Dermis blood vessel endothelial cell (primary cell): Measurements from ENCODE around the gene ZNRF2. TPM values are rescaled to one million over a fixed set of nuclear protein-coding genes. Genes with fewer than 3 reads are reported as not detected.

Experiments used
- DNase-seq: peaks from one replicate; pipeline ENCODE4 v3.0.0; 2010
- total RNA-seq: library from RNA; depleted of rRNA; stranded (reverse); fragments of >200 nt; gene quantifications from 2 replicates; pipeline ENCODE4 v1.2.3, GENCODE V29; 2014

ZNRF2 gene
- total RNA-seq, 1 donor from 2014 or later = 13.4 TPM

DNA sequence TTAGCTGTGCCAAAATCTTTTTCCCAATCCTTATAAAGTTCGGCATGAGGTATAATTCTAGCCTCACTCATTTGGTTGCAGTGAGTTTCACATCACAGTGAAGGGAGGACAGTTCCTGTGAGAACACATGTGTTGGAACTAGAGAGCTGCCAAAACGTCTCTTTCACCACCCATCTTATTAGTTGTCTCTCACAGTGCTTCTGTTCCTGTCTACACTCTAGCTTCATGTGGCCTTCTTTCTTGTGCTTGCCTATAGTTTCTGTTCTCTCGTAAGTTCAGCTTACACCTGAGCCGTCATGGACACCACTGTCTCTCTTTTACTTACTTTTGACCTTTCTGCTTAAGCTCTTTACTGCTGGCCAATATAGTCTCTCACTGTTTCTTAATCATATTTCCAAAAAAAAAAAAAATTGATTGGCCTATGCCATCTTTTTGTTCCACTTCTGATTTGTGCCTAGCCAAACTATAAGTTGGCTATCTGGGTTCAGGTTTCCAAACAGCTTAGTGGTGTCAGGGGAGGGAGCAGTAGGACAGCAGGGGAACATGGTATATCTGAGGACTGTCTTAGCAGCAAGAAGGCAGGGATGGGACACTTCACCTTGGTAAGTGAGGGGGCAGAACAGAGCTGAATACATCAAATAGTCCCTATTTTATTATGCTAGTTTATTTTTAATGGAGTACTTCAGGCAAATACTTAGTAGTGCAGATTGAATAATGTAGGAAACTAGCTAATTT, 38.0 kb downstream of the ZNRF2 start:
- no peak for DNase-seq

DNA sequence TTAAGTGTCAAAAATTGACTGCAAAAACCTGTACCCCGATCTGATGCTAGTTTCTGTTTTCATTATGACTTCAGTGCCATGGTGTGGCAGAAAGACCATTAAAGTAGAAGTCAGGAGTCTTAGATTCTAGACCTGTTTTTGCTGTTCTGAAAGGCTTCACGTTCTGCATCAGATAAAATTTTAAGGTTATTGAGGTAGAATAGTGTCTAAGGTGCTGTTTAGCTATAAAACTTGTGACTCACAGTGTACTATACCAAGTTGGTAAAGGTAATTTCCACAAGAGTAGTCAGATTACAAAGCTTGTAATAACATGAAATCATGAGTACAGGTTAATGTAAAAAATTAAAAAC, 38.6 kb downstream of the ZNRF2 start:
- no peak for DNase-seq

DNA sequence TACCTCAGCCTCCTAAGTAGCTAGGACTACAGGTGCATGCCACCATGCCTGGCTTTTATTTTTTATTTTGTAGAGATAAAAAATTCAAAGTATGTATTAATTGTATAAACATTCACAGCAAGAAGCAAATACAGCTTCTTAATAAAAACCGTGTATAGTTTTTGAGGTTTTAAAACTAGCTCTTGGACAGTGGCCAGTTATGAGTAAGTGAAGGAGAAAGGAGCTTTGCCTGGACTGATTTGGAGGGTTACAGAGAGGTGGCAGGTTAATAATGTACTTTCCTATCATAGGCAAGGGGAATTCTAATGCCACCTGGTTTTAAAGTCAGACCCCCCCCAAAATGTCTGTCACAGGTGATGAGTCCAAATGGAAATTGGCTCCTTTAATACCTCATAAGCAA, 43.4 kb downstream of the ZNRF2 start:
- no peak for DNase-seq

DNA sequence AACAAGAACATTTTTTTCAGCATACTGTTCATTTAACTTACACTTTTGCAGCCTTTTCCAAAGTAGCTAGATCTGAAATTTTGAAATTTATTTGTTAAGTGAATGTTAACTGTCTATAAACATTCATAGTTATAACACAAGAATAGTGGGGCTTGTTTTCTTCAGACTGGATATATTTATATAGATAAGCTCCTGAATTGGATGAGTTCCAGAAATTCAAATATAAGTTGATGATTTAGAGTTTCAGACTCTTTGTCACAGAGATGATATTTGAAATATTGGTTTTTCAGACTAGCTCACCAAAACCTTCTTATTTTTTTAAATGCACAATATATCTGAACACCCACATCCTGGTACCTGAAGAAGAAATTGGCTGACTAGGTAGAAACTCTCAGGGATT, 44.0 kb downstream of the ZNRF2 start:
- DNase-seq = no peak

DNA sequence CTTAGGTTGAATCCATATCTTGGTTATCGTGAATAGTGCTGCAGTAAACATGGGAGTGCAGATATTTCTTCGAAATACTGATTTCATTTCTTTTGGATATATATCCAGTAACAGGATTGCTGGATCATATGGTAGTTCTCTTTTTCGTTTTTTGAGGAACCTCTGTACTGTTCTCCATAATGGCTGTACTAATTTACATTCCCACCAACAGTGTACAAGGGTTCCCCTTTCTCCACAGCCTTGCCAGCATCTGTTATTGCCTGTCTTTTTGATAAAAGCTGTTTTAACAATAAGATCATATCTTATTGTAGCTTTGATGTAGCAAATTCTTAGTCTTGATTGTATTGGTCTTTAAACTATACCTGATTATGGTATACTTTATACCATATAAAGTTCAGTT, 45.3 kb downstream of the ZNRF2 start:
- no peak for DNase-seq

DNA sequence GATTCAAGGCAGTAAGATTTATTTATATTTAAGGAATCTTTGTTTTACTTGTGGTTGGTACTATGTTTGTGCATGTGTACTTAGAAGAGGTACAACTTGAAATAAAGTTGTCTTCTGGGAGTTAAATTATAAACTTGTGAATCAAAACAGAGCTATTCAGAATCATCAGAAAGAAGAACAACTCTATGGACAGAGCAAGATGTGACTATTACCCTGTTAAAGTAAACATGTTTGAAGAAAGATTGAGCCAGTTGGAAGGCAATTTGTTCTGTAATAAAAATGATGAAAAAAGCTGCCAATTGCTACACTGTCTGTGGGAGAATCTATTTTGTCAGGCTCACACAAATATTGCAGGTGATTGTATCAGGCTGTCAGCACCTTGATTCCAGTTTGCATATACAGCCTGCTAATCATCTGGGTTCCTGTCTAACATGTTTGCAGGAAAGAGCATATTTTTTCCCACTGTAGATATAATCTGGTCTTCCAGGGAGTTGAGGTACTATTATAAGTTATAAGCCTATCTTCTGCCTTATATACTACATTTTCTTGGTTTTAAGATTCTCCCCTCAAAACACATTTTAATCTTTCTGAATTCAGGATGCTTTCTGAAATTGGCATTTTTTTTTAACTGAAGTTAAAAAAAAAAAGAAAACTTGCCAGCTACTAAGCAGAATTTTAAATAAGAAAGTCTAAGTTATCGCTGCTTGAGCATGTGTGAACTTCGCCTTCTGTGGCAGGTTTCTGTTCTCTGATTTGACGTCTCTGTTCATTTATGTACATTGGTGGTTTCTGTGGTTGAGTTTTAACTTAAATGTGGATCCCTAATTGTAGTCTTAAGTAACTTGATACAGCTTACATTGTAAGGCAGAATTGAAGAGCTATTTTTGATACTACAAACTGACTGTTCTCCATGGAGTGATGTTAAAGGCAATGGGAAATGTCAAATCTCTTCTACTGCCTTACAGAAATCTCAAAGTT, 46.0 kb downstream of the ZNRF2 start:
- DNase-seq = no peak

DNA sequence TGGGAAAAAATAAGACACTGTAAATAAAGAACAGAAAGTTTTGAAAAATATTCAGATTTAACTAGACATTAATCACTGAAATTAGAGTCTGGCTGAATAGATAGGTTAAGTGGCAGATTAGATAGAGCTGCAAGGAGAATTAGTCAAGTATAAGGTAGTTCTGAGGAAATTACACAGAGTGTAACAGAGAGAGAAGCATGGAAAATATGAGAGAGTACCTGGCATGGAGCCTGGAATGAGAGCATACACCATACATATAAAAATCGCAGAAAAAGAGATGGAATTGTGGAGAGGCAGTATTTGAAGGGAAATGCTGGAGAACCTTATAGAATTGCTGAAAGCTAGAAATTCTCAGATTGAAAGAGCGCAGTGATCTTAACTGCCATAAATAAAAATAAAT, 46.9 kb downstream of the ZNRF2 start:
- peak; percentile 50 for DNase-seq

DNA sequence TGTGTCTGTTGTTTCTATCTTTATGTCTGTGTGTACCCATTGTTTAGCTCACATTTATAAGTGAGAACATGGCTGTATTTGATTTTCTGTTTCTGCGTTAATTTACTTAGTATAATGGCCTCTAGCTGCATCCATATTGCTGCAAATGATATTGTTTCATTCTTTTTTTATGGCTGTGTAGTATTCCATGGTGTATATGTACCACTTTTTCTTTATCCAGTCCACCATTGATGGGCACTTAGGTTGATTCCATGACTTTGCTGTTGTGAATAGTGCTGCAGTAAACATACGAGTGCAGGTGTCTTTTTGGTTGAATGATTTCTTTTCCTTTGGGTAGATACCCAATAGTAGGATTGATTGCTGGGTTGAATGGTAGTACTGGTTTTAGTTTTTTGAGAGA, 48.2 kb downstream of the ZNRF2 start:
- no peak for DNase-seq

DNA sequence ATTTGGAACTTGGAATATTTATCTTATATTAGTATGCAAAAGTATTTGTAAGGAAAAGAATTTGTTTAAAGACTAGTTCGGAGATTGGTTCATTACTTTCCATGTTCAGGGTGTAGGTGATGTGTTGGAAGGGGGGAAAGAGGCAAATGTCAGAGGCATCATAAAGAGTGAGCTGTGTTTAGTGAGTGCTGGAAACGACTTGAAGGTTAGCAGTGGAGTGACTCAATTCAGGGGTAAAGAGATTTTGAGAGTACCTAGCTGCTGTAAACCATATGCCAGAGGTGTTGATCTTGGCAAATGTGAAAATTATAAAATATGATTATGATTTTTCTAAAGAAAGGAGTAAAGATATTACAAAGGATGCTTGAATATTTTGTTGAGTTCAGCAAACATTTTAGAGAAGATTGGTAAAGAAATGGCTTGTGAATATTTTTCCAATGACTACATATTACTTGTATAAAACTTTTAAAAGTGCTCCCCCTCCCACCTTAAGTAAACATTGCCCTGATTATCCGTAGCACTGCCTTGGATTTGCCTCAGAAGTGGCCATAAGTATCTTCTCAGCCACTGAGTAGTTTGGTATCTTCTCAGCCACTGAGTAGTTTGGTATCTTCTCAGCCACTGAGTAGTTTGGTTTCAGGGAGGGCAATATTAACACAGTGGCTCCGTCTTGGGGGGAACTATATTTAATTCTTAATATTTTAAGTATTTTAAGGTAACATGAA, 51.5 kb downstream of the ZNRF2 start:
- no peak for DNase-seq

DNA sequence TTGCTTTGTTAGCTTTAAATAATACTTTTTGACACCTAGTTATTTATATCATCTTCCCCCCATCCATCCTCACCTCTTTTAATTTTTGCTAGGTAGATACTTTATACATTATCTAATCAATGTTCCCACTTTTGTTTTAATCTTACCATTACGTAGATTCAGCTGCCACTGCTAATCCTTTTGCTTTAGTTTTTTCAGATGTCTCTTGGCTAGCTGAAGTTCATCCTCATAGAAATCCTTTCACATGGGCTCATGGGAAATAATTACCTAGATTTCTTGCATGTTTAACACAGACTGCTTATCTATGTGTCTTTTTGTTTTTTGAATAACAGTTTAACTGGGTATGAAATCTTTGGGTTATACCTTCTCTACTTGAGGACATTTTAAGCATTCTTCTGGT, 60.1 kb downstream of the ZNRF2 start:
- no peak for DNase-seq

DNA sequence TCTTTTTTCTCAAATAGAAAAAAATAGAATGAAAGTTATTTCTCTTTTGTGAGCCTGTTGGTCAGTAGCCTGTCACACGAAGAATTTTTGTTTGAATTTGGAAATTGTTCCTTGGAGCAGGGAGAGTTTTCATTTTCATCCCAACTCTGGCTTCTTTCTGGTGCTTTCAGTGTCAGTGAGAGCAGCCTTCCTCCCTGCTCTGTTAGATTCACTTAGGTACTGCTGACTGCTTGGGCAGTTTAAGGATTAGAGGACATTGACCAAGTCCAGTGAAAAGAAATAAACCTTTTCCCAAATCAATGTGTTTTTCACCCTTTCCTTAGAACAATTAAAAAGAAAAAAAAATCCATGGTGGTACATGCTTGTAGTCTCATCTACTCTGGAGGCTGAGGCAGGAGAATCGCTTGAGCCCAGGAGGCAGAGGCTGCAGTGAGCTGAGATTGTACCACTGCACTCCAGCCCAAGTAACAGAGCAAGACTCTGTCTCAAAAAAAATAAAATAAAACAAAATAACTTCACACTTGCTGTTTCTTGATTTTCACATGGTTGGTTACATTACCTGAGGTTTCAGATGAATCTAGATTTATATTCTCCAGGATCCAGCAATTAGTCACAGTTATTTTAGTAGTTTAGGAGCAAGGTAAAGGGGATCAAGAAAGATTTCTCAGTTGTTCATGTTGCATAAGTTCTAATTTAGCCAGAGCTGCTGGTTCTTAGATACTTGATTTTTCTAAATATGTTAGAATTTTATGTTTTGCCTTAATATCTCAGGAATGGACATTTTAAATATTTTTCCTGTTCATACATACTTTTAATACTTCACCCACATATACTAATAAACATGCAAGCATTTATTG, 63.1 kb downstream of the ZNRF2 start:
- DNase-seq = no peak

DNA sequence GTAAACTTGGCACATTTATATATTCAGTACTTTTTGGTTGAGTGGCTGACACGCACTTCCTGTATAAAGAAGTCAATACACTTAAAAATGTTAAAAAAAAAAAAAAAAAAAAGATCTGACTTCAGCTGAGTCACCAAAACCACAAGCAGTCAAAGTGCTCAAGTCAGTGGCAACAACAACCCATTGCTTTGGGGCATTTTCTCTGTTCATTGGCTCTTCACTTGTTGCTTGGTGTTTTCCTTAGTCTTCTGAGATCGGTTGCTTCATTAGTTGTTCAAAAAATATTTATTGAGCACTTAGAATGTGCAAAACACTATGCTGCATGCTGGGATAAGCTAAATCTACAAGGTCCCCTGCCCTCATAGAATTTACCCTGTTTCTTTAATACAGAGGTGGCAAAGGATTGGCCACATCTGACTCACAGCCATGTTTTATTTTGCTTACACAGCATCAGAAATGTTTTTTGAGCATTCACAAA, 63.7 kb downstream of the ZNRF2 start:
- peak; percentile 71 for DNase-seq

DNA sequence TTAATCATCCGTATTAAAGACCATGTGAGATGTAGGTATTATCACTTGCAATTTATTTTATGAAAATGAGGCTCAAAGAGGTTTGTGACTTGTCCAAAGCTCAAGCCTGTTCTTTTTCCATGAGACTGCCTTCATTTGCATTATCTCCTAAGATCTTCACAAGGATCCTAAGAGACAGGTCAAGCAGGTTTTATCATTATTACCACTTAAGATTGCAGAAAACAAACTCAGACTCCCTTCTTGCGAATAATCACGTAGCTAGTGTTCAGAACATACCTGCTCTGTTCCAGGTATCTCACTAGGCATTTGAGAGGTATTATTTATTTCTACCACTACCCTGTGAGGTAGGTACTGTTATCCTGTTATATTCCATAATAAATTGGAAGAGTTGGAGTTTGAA, 64.8 kb downstream of the ZNRF2 start:
- DNase-seq = no peak

DNA sequence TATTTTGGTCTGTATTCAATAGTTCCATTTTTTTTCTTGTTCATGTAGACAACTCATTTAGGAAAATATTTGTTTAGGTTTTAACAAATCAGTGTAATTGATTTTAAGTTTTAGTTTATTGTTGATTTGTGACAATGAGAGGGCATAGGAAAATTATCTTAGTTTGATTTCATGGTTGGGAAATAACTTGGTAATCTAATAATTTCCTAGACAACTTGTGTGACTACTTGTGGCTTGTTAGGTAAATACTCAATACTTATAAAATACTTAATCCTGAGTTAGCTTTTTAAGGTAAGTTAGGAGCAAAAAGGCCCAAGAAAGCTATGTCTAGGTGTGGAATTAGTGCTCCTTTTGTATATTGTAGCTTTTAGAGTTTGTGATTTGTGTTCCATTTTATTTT, 65.4 kb downstream of the ZNRF2 start:
- no peak for DNase-seq

DNA sequence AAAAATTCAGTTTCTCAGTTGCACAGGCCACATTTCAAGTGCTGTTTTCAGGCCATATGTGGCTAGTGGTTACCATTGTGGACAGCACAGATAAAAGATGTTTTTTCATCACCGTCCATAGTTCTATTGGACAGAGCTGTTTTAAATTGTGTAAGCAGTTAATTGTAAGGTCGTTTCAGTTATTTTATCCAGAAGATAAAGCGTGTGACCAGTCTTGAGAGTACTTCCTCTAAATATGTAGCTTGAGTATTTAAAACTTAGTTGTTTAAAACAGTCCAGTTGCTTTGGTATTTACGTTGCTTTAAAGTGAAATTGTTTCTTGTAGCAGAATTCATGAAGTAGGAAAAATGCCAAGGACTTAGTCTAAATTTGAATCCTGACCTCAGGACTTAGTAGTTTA, 66.9 kb downstream of the ZNRF2 start:
- no peak for DNase-seq

DNA sequence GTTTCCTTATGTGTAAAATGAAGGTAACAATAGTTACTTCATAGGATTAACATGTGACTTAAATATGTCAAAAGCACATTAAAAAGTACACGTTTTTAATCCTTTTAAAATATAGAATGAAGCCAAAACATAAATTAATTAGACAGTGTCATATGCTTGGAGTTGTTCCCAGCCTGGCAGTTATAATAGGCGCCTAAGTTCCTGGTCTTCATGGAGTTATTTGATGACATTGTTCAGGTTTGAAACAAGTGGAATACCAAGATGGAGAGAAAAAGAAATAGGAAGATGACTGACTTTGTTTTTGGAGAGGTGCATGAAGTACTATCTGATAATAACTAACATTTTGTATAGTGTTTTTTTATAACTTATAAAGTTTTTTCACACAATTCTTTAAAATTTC, 67.3 kb downstream of the ZNRF2 start:
- DNase-seq = no peak

DNA sequence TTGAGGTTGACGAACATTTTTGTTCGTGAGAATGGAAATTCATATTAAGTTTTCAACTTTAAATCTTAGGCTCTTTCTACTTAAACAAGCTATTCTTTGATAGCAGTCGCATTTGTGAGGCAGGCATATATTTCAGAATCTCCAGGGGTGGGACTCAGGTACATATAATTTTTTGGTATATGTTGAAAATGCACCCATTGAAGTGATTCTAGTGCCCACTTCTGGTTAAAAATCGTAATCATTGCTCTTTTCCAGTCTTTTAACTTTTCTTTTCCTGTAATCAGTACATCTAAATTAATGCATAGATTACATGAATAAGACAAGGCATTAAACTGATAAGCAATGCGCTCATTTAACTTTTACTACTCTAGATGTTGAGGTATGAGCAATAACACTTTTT, 67.8 kb downstream of the ZNRF2 start:
- no peak for DNase-seq

DNA sequence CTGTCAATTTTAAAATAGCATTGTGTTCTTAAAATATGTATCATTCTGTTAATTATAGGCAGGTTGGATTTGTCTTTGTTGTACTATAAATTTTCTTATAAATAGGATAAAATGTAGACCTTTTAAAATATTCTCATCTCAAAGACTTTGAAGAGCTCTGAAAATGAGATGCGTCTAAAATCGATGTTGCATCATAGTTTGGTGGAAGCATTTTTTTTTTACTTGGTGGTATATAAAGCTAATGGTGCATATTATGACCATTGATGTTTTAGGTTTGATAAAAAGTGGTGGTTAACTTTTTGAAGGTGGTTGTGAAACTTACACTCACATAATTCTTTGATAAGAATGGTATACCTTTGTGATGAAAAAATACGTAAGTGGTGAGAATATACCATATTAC, 69.1 kb downstream of the ZNRF2 start:
- DNase-seq = no peak

DNA sequence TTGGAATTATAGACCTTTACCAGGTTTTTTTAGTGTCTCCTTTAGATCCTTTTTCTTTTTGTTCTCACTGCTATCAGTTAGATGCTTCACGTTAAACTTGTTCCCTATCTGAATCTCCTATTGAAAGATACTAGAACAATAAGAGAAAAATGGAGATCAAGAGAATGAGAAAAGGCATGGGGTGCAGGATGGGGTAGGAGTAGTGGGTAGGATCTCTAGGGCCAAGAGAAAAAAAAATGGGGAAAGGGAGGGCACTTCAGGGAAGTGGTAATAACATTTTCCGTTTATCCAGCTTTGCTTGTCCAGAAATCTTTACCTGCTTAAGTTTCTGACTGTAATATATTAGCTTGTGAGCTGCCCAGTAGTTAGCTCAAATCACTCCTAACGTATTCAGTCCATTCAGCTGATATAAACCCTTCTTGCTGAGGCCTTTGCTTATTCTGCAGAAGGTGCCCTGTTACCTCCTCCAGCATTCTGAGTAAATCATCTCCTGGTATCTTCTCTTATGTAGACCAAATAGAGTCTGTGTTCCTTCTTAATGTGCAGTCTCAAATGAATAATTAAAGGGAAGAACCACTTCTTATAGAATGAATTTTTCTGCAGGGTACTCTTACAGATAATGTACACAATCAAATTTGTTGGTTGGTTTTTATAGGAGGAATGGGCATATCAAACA, 69.7 kb downstream of the ZNRF2 start:
- DNase-seq = no peak

DNA sequence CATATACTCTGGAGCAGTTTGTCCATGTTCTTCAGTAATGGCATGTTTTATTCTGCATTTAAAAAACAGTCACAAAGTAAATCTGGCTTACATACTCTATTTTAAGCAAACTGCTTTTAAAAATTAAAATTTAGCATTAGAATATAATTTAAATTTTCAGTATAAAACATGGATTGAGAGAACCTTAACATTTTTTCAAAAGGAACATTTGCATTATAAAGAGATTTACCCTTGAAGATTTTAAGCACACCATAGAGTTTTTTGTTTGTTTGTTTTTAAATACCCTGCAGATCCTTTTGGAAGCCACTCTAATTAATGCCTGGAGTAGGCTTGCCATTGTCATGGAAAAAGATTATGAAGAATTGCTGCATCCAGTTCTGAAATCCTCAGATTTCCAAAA, 70.4 kb downstream of the ZNRF2 start:
- DNase-seq = no peak

DNA sequence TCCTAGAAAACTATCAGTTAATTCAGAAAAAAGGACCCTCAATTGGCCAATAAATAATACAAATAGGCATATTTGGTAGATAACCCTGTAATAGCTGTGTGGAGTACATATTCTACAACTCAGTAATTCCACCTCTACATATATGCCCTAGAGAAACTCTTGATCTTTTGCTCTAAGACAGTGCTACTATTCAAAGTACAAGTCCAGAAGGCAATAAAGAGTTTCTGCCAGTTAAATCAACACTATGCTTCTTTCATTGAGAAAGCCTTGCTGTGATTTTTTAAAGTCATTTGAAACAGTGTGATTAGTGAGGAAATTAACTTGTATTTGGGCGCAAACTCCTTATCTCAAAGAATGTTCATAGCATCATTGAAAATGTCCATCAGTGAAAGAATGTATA, 75.6 kb downstream of the ZNRF2 start:
- no peak for DNase-seq
